Type B pancreatic cell (in vitro differentiated cells): Measurements from ENCODE around the gene NFATC2IP. TPM values are rescaled to one million over a fixed set of nuclear protein-coding genes. Genes with fewer than 3 reads are reported as not detected.

Source experiments
- DNase-seq: peaks from one replicate; pipeline ENCODE4 v3.0.0; 2021; ENCODE audit warnings: mixed read lengths; ENCODE audit not compliant: unreplicated experiment; ENCODE audit errors: extremely low spot score
- H3K27ac Mint-ChIP-seq: 2 replicates; pipeline ENCODE4 v1.8.0; 2021; ENCODE audit warnings: mild to moderate bottlenecking, mixed read lengths
- H3K27me3 Mint-ChIP-seq: 2 replicates; pipeline ENCODE4 v1.8.0; 2021; ENCODE audit warnings: mixed read lengths
- H3K36me3 Mint-ChIP-seq: 2 replicates; pipeline ENCODE4 v1.8.0; 2021; ENCODE audit warnings: mixed read lengths
- H3K4me1 Mint-ChIP-seq: one replicate; pipeline ENCODE4 v1.8.0; 2021; ENCODE audit warnings: mixed read lengths; ENCODE audit not compliant: unreplicated experiment
- H3K4me3 Mint-ChIP-seq: 2 replicates; pipeline ENCODE4 v1.8.0; 2021; ENCODE audit warnings: mild to moderate bottlenecking, mixed read lengths
- H3K9me3 Mint-ChIP-seq: 2 replicates; pipeline ENCODE4 v1.8.0; 2021; ENCODE audit warnings: mixed read lengths
- total RNA-seq: library from RNA; stranded (reverse); gene quantifications from 2 replicates; pipeline ENCODE4 v1.2.1, GENCODE V29; 2021; ENCODE audit warnings: low replicate concordance
- TF ChIP-seq, protein P1 (sequence below): fragments of 200-600 bp; sonication (generic); conservative IDR thresholded peaks from 2 replicates; pipeline ENCODE4 v1.5.0; 2021; ENCODE audit warnings: antibody characterized with exemption, mild to moderate bottlenecking

NFATC2IP gene
- total RNA-seq, 1 donor from 2014 or later = 64.4 TPM

DNA sequence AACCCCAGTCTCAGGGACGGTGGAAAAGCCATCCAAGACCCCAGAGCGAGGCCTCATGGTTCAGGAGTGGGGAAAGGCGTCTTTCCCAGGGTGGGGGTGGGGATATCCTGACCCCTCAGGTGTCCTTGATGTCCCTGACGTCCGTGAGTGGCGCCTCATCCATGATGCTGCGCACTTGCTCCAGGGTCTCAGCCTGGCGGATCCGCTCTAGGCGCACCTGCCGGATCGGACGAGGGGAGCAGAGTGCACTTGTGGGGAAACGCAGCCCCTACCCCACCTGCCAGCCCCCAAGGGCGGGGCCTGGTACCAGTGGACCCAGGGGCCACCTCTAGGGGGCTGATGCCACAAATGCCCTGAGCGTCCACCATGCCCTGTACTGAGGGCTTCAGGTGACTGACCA, 45.9 kb upstream of the NFATC2IP start:
- no peaks in the 10 kb centered on the region for H3K36me3 Mint-ChIP-seq
- DNase-seq = no peak
- no peak overlapping the region for H3K4me3 Mint-ChIP-seq
- TF ChIP-seq, protein P1, sequence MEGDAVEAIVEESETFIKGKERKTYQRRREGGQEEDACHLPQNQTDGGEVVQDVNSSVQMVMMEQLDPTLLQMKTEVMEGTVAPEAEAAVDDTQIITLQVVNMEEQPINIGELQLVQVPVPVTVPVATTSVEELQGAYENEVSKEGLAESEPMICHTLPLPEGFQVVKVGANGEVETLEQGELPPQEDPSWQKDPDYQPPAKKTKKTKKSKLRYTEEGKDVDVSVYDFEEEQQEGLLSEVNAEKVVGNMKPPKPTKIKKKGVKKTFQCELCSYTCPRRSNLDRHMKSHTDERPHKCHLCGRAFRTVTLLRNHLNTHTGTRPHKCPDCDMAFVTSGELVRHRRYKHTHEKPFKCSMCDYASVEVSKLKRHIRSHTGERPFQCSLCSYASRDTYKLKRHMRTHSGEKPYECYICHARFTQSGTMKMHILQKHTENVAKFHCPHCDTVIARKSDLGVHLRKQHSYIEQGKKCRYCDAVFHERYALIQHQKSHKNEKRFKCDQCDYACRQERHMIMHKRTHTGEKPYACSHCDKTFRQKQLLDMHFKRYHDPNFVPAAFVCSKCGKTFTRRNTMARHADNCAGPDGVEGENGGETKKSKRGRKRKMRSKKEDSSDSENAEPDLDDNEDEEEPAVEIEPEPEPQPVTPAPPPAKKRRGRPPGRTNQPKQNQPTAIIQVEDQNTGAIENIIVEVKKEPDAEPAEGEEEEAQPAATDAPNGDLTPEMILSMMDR = no peak
- H3K4me1 Mint-ChIP-seq = no peaks in the 10 kb centered on the region
- no peaks in the 10 kb centered on the region for H3K27me3 Mint-ChIP-seq
- no peaks in the 10 kb centered on the region for H3K9me3 Mint-ChIP-seq
- no peak overlapping the region for H3K27ac Mint-ChIP-seq

DNA sequence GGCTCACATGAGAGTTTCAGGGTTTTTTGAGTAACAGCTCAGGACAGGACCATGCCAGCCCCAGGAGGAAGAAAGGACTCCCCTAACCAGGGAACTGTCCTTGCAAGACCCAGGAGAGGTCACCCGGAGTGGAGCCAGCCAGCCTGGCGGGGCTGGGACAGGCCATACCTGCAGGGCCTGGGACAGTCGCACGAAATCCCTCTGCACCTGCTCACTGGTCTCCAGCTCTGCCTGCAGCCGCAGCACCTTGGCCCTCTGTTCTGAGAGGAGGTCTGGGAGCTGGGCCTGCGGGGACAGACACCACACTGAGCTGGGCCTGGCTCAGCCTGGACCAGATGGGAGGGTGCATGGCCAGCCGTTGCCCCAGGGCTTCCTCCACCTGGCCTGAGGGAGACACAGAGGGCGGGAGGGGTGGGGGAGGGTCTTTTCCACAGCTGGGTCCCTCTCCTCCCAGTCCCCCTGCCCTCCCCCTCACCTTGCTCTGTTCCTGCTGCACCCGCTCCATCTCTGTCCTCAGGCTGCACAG, 45.4 kb upstream of the NFATC2IP start:
- no peaks in the 10 kb centered on the region for H3K9me3 Mint-ChIP-seq
- H3K27ac Mint-ChIP-seq = no peak overlapping the region
- no peaks in the 10 kb centered on the region for H3K27me3 Mint-ChIP-seq
- no peaks in the 10 kb centered on the region for H3K4me1 Mint-ChIP-seq
- H3K4me3 Mint-ChIP-seq = no peak overlapping the region
- no peak for DNase-seq
- H3K36me3 Mint-ChIP-seq = no peaks in the 10 kb centered on the region
- TF ChIP-seq, protein P1 = no peak

DNA sequence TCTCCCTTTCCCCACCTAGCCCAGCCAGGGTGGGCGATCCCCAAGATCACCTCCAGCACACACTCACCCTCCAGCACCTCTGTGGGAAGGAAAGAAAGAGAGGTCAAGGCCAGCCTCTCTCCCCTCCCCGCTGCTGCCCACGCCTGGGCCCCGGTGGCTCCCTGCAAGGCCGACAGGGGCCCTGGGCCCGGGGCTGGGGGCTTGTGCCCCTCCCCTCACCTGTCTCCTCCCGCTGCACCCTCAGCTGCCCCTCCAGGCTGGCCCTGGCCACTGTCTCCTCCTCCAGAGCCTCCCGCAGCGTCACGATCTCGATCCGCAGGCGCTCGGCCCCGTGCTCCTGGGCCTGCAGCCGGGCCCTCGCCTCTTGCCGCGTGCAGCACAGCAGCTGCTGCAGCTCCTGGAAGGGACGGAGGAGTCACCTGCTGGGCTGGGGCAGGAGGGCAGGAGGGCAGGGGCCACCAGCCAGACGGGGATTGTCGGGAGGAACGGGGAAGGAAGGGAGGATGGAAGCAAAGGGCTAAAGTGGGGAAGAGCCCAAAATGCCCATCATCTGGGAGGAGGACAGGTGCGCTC, 44.9 kb upstream of the NFATC2IP start:
- DNase-seq = no peak
- TF ChIP-seq, protein P1 = no peak
- no peaks in the 10 kb centered on the region for H3K27me3 Mint-ChIP-seq
- no peaks in the 10 kb centered on the region for H3K4me1 Mint-ChIP-seq
- H3K36me3 Mint-ChIP-seq = no peaks in the 10 kb centered on the region
- H3K4me3 Mint-ChIP-seq = no peak overlapping the region
- no peaks in the 10 kb centered on the region for H3K9me3 Mint-ChIP-seq
- H3K27ac Mint-ChIP-seq = no peak overlapping the region

DNA sequence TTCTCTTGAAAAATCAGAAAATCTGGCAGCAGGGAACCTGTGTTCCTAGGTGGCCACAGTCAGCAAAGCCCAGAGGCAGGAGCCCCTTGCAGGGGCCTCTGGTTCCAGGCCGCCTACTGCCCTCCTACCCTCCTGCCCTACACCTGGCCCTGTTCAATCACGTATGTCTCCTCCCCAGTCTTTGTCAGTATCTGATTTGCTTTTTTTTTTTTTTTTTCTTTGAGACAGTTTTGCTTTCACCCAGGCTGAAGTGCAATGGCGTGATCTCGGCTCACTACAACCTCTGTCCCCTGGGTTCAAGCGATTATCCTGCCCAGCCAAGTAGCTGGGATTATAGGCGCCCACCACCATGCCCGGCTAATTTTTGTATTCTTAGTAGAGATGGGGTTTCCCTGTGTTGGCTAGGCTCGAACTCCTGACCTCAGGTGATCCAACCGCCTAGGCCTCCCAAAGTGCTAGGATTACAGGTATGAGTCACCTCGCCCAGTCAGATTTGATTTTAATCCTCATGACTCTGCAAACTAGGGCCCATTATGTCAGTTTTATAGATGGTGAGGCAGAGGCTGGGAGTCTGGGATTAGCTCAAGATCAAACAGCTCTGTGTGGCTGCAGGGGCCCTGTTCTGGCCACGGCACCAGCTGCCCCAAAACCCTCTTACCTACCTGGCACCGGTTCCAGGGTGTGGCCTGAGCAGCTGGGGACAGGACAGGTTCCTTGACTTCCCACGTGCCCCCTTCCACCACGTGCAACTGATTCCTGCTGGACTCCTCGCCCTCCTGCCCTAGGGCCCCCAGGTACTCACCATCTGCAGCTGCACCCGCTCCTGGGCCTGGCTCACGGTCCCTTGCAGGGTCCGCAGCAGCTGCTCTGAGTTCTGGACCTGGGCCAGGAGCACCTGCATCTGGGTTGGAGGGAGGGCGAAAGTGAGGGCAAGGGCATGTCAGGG, 40.4 kb upstream of the NFATC2IP start:
- Mint-ChIP-seq H3K36me3 (peaks cover 3% of the 10 kb centered on the region), H3K9me3 (no peaks in the 10 kb centered on the region), H3K27me3 (no peaks in the 10 kb centered on the region), H3K4me3 (no peak overlapping the region), H3K27ac (no peak overlapping the region), H3K4me1 (no peaks in the 10 kb centered on the region)
- TF ChIP-seq, protein P1 = no peak
- no peak for DNase-seq

DNA sequence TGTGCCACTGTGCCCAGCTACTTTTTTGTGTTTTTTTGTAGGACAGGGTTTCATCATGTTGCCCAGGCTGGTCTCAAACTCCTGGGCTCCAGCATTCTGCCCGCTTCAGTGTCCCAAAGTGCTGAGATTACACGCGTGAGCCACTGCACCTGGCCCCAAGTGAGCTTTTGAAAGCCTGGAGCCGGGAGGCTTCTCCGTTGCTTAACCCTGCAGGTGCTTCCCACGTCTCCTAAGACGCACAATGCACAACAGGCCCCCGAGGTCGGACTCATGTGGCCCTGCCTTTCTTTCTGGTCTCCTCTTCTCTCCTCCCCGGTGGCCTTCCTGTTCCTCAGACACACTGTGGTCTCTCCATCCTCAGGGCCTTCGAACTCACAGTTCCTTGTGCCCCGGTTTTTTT, 38.2 kb upstream of the NFATC2IP start:
- Mint-ChIP-seq H3K27ac (no peak overlapping the region), H3K4me3 (no peak overlapping the region), H3K9me3 (no peaks in the 10 kb centered on the region), H3K27me3 (no peaks in the 10 kb centered on the region), H3K4me1 (no peaks in the 10 kb centered on the region), H3K36me3 (peaks cover 9% of the 10 kb centered on the region)
- DNase-seq = no peak
- TF ChIP-seq, protein P1 = no peak
